GM23338 (cell line): ENCODE results near the gene KCNMA1. TPM values are rescaled to one million over a fixed set of nuclear protein-coding genes. Genes with fewer than 3 reads are reported as not detected.

Experiments used
- ATAC-seq: fragments of 200-7000 bp; cut with Tn5 transposase; 3 replicates; pipeline ENCODE4 v1.9.1; 2020
- DNase-seq: peaks from one replicate; pipeline ENCODE4 v3.0.0-alpha.2; 2015; ENCODE audit warnings: low spot score
- H2AFZ ChIP-seq: fragments of 200-600 bp; sonication (generic); 2 replicates; pipeline ENCODE4 v1.8.0; 2016; ENCODE audit warnings: antibody characterized with exemption, mild to moderate bottlenecking, moderate library complexity
- H3F3A ChIP-seq: fragments of 200-600 bp; sonication (generic); replicated peaks from 2 replicates; pipeline ENCODE4 v1.8.0; 2017; ENCODE audit warnings: antibody characterized with exemption, mixed run types, low read depth
- H3K27ac ChIP-seq: fragments of 200-600 bp; sonication (generic); 2 replicates; pipeline ENCODE4 v1.6.1; 2016; ENCODE audit warnings: low read depth
- H3K27me3 ChIP-seq: fragments of 200-600 bp; sonication (generic); 2 replicates; pipeline ENCODE4 v1.8.0; 2016; ENCODE audit warnings: mild to moderate bottlenecking, mixed run types, moderate library complexity; ENCODE audit not compliant: insufficient read depth
- H3K36me3 ChIP-seq: fragments of 200-600 bp; sonication (generic); 2 replicates; pipeline ENCODE4 v1.8.0; 2016; ENCODE audit warnings: mild to moderate bottlenecking; ENCODE audit not compliant: insufficient read depth
- H3K4me1 ChIP-seq: fragments of 200-600 bp; sonication (generic); 2 replicates; pipeline ENCODE4 v1.8.0; 2016; ENCODE audit warnings: mild to moderate bottlenecking, moderate library complexity; ENCODE audit not compliant: insufficient read depth
- H3K4me2 ChIP-seq: fragments of 200-600 bp; sonication (generic); 2 replicates; pipeline ENCODE4 v1.7.1; 2017; ENCODE audit warnings: mixed run types
- H3K4me3 ChIP-seq: fragments of 200-600 bp; sonication (generic); 2 replicates; pipeline ENCODE4 v1.6.1; 2016; ENCODE audit warnings: mixed run types
- H3K79me2 ChIP-seq: fragments of 200-600 bp; sonication (generic); replicated peaks from 2 replicates; pipeline ENCODE4 v1.8.0; 2017; ENCODE audit warnings: mild to moderate bottlenecking; ENCODE audit not compliant: insufficient read depth
- H3K9me2 ChIP-seq: fragments of 200-600 bp; sonication (generic); 2 replicates; pipeline ENCODE4 v1.8.0; 2017; ENCODE audit not compliant: insufficient read depth
- H4K20me1 ChIP-seq: fragments of 200-600 bp; sonication (generic); replicated peaks from 2 replicates; pipeline ENCODE4 v1.8.0; 2017; ENCODE audit warnings: mild to moderate bottlenecking; ENCODE audit not compliant: insufficient read depth
- H3K27ac Mint-ChIP-seq: 2 replicates; pipeline ENCODE4 v1.8.0; 2020; ENCODE audit warnings: inconsistent platforms, mild to moderate bottlenecking, moderate library complexity, mixed read lengths
- H3K27me3 Mint-ChIP-seq: 3 replicates; pipeline ENCODE4 v1.8.0; 2022; ENCODE audit warnings: low read depth, mild to moderate bottlenecking, moderate library complexity, mixed read lengths, inconsistent platforms; ENCODE audit not compliant: insufficient read depth, poor library complexity
- H3K36me3 Mint-ChIP-seq: 3 replicates; pipeline ENCODE4 v1.8.0; 2021; ENCODE audit warnings: low read depth, mild to moderate bottlenecking, inconsistent platforms, moderate library complexity, mixed read lengths
- H3K4me1 Mint-ChIP-seq: 3 replicates; pipeline ENCODE4 v1.8.0; 2020; ENCODE audit warnings: mild to moderate bottlenecking, inconsistent platforms, mixed read lengths
- H3K4me3 Mint-ChIP-seq: 3 replicates; pipeline ENCODE4 v1.8.0; 2021; ENCODE audit warnings: moderate library complexity, mild to moderate bottlenecking, inconsistent platforms, mixed read lengths
- H3K9me3 Mint-ChIP-seq: 3 replicates; pipeline ENCODE4 v1.8.0; 2020; ENCODE audit warnings: moderate library complexity, mild to moderate bottlenecking, inconsistent platforms, mixed read lengths
- CREB1 ChIP-seq: fragments of 250-450 bp; sonication (Bioruptor Pico); IDR thresholded peaks from 2 replicates; pipeline ENCODE4 v1.5.0; 2020; ENCODE audit warnings: low read depth, mild to moderate bottlenecking, moderate library complexity
- EZH2 ChIP-seq: fragments of 200-600 bp; sonication (generic); IDR thresholded peaks from one replicate; pipeline ENCODE4 v1.8.0; 2017; ENCODE audit warnings: antibody characterized with exemption, mild to moderate bottlenecking, low read depth; ENCODE audit not compliant: unreplicated experiment
- EZH2phosphoT487 ChIP-seq: fragments of 200-600 bp; sonication (generic); IDR thresholded peaks from one replicate; pipeline ENCODE4 v1.8.1; 2018; ENCODE audit warnings: antibody characterized with exemption; ENCODE audit not compliant: unreplicated experiment
- JUNB ChIP-seq: IDR thresholded peaks from one replicate; pipeline ENCODE4 v1.6.1; 2016; ENCODE audit warnings: antibody characterized with exemption; ENCODE audit not compliant: unreplicated experiment
- NANOG ChIP-seq: IDR thresholded peaks from 2 replicates; pipeline ENCODE4 v1.6.1; 2016; ENCODE audit warnings: antibody characterized with exemption, borderline replicate concordance
- POLR2AphosphoS5 ChIP-seq: IDR thresholded peaks from 2 replicates; pipeline ENCODE4 v1.6.1; 2016; ENCODE audit warnings: antibody characterized with exemption, low read depth
- STAT1 ChIP-seq: IDR thresholded peaks from one replicate; pipeline ENCODE4 v1.6.1; 2016; ENCODE audit warnings: antibody characterized with exemption; ENCODE audit not compliant: unreplicated experiment
- ZNF114 ChIP-seq: fragments of 250-450 bp; sonication (Bioruptor Pico); IDR thresholded peaks from 2 replicates; pipeline ENCODE4 v1.5.0; 2020; ENCODE audit warnings: mild to moderate bottlenecking, moderate library complexity
- ZNF331 ChIP-seq: fragments of 250-450 bp; sonication (Bioruptor Pico); IDR thresholded peaks from 2 replicates; pipeline ENCODE4 v1.5.0; 2020; ENCODE audit warnings: low read depth, mild to moderate bottlenecking, moderate library complexity
- polyA plus RNA-seq: library from polyadenylated mRNA; unstranded; fragments of >200 nt; fragmentation: Nextera tagmentation; extraction: Ambion mirVana; gene quantifications from 2 replicates; pipeline ENCODE4 v1.2.1, GENCODE V29; 2016
- total RNA-seq: library from RNA; depleted of rRNA; stranded (reverse); fragments of >200 nt; shearing (Covaris generic); gene quantifications from 2 replicates; pipeline ENCODE4 v1.2.3, GENCODE V29; 2014
- TF ChIP-seq, protein P1 (sequence below), 2 experiments: fragments of 200-600 bp in 1 of 2; sonication (generic) in 1 of 2; conservative IDR thresholded peaks; 2 replicates each; pipeline versions ENCODE4 v1.5.1 to v1.6.1; 2016 to 2017; ENCODE audit warnings: antibody characterized with exemption in 2 of 2, low read depth in 2 of 2, mild to moderate bottlenecking in 2 of 2, moderate library complexity in 1 of 2
- TF ChIP-seq, protein P2 (sequence below): fragments of 250-450 bp; sonication (Bioruptor Pico); IDR thresholded peaks from 2 replicates; pipeline ENCODE4 v1.5.0; 2020; ENCODE audit warnings: mild to moderate bottlenecking, moderate library complexity
- TF ChIP-seq, protein P3 (sequence below): IDR thresholded peaks from one replicate; pipeline ENCODE4 v1.6.1; 2018; ENCODE audit warnings: antibody characterized with exemption; ENCODE audit not compliant: unreplicated experiment
- TF ChIP-seq, protein P4 (sequence below): IDR thresholded peaks from 2 replicates; pipeline ENCODE4 v1.6.1; 2016; ENCODE audit warnings: antibody characterized with exemption

The KCNMA1 gene
- total and polyA plus RNA-seq, 2 experiments from 2014 or later: 8.2 to 9.0 TPM

DNA sequence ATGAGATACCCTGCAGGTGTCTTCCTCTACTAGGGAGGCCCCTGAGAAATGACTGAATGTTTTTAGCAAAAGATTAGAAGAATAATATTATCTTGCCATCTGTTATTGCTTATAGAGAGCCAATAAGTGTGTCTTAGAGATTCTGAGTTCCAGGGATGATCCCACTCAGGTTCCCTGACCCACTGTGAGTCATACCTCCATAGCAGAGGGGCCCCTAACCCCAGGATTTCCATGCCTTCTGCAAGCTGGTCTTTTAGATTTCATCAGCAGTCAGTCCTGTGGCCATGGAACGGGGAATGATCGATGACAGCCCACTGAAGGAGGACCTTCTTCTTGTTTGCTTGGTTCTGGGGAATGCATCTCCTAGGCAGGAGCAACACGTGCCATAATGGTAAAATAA is 333.4 kb downstream of the KCNMA1 start:
- Mint-ChIP-seq H3K27ac (no peak overlapping the region), H3K4me1 (no peaks in the 10 kb centered on the region), H3K9me3 (peaks cover 5% of the 10 kb centered on the region; the same call in 2 of the 3 replicates), H3K36me3 (peaks cover 6% of the 10 kb centered on the region; the same call in 1 of the 3 replicates), H3K27me3 (no peaks in the 10 kb centered on the region), H3K4me3 (no peak overlapping the region)
- Histone ChIP-seq H4K20me1 (no peaks in the 10 kb centered on the region), H3K4me3 (no peak overlapping the region), H3K4me1 (no peaks in the 10 kb centered on the region), H3K27ac (no peak overlapping the region), H3K4me2 (no peak overlapping the region), H3F3A (no peaks in the 10 kb centered on the region), H3K79me2 (no peaks in the 10 kb centered on the region), H2AFZ (no peak overlapping the region), H3K36me3 (no peaks in the 10 kb centered on the region), H3K9me2 (peaks cover 13% of the 10 kb centered on the region; the same call in 1 of the 2 replicates), H3K27me3 (no peaks in the 10 kb centered on the region)
- ATAC-seq (no peak), DNase-seq (no peak)
- TF ChIP-seq JUNB (no peak), EZH2 (no peak), CREB1 (CRISPR knock-in tag) (no peak), POLR2AphosphoS5 (no peak), ZNF114 (CRISPR knock-in tag) (no peak), NANOG (no peak), EZH2phosphoT487 (no peak), STAT1 (no peak), ZNF331 (CRISPR knock-in tag) (no peak)
- TF ChIP-seq, protein P1, sequence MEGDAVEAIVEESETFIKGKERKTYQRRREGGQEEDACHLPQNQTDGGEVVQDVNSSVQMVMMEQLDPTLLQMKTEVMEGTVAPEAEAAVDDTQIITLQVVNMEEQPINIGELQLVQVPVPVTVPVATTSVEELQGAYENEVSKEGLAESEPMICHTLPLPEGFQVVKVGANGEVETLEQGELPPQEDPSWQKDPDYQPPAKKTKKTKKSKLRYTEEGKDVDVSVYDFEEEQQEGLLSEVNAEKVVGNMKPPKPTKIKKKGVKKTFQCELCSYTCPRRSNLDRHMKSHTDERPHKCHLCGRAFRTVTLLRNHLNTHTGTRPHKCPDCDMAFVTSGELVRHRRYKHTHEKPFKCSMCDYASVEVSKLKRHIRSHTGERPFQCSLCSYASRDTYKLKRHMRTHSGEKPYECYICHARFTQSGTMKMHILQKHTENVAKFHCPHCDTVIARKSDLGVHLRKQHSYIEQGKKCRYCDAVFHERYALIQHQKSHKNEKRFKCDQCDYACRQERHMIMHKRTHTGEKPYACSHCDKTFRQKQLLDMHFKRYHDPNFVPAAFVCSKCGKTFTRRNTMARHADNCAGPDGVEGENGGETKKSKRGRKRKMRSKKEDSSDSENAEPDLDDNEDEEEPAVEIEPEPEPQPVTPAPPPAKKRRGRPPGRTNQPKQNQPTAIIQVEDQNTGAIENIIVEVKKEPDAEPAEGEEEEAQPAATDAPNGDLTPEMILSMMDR (conservative IDR thresholded peaks at IDR 0.05; ENCODE audit: low read depth in 2 of 2): no peak
- TF ChIP-seq, protein P2, sequence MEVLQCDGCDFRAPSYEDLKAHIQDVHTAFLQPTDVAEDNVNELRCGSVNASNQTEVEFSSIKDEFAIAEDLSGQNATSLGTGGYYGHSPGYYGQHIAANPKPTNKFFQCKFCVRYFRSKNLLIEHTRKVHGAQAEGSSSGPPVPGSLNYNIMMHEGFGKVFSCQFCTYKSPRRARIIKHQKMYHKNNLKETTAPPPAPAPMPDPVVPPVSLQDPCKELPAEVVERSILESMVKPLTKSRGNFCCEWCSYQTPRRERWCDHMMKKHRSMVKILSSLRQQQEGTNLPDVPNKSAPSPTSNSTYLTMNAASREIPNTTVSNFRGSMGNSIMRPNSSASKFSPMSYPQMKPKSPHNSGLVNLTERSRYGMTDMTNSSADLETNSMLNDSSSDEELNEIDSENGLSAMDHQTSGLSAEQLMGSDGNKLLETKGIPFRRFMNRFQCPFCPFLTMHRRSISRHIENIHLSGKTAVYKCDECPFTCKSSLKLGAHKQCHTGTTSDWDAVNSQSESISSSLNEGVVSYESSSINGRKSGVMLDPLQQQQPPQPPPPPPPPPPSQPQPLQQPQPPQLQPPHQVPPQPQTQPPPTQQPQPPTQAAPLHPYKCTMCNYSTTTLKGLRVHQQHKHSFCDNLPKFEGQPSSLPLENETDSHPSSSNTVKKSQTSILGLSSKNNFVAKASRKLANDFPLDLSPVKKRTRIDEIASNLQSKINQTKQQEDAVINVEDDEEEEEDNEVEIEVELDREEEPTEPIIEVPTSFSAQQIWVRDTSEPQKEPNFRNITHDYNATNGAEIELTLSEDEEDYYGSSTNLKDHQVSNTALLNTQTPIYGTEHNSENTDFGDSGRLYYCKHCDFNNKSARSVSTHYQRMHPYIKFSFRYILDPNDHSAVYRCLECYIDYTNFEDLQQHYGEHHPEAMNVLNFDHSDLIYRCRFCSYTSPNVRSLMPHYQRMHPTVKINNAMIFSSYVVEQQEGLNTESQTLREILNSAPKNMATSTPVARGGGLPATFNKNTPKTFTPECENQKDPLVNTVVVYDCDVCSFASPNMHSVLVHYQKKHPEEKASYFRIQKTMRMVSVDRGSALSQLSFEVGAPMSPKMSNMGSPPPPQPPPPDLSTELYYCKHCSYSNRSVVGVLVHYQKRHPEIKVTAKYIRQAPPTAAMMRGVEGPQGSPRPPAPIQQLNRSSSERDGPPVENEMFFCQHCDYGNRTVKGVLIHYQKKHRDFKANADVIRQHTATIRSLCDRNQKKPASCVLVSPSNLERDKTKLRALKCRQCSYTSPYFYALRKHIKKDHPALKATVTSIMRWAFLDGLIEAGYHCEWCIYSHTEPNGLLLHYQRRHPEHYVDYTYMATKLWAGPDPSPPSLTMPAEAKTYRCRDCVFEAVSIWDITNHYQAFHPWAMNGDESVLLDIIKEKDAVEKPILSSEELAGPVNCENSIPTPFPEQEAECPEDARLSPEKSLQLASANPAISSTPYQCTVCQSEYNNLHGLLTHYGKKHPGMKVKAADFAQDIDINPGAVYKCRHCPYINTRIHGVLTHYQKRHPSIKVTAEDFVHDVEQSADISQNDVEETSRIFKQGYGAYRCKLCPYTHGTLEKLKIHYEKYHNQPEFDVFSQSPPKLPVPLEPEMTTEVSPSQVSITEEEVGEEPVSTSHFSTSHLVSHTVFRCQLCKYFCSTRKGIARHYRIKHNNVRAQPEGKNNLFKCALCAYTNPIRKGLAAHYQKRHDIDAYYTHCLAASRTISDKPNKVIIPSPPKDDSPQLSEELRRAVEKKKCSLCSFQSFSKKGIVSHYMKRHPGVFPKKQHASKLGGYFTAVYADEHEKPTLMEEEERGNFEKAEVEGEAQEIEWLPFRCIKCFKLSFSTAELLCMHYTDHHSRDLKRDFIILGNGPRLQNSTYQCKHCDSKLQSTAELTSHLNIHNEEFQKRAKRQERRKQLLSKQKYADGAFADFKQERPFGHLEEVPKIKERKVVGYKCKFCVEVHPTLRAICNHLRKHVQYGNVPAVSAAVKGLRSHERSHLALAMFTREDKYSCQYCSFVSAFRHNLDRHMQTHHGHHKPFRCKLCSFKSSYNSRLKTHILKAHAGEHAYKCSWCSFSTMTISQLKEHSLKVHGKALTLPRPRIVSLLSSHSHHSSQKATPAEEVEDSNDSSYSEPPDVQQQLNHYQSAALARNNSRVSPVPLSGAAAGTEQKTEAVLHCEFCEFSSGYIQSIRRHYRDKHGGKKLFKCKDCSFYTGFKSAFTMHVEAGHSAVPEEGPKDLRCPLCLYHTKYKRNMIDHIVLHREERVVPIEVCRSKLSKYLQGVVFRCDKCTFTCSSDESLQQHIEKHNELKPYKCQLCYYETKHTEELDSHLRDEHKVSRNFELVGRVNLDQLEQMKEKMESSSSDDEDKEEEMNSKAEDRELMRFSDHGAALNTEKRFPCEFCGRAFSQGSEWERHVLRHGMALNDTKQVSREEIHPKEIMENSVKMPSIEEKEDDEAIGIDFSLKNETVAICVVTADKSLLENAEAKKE (CRISPR knock-in tag): no peak
- TF ChIP-seq, protein P3, sequence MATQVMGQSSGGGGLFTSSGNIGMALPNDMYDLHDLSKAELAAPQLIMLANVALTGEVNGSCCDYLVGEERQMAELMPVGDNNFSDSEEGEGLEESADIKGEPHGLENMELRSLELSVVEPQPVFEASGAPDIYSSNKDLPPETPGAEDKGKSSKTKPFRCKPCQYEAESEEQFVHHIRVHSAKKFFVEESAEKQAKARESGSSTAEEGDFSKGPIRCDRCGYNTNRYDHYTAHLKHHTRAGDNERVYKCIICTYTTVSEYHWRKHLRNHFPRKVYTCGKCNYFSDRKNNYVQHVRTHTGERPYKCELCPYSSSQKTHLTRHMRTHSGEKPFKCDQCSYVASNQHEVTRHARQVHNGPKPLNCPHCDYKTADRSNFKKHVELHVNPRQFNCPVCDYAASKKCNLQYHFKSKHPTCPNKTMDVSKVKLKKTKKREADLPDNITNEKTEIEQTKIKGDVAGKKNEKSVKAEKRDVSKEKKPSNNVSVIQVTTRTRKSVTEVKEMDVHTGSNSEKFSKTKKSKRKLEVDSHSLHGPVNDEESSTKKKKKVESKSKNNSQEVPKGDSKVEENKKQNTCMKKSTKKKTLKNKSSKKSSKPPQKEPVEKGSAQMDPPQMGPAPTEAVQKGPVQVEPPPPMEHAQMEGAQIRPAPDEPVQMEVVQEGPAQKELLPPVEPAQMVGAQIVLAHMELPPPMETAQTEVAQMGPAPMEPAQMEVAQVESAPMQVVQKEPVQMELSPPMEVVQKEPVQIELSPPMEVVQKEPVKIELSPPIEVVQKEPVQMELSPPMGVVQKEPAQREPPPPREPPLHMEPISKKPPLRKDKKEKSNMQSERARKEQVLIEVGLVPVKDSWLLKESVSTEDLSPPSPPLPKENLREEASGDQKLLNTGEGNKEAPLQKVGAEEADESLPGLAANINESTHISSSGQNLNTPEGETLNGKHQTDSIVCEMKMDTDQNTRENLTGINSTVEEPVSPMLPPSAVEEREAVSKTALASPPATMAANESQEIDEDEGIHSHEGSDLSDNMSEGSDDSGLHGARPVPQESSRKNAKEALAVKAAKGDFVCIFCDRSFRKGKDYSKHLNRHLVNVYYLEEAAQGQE: no peak
- TF ChIP-seq, protein P4, sequence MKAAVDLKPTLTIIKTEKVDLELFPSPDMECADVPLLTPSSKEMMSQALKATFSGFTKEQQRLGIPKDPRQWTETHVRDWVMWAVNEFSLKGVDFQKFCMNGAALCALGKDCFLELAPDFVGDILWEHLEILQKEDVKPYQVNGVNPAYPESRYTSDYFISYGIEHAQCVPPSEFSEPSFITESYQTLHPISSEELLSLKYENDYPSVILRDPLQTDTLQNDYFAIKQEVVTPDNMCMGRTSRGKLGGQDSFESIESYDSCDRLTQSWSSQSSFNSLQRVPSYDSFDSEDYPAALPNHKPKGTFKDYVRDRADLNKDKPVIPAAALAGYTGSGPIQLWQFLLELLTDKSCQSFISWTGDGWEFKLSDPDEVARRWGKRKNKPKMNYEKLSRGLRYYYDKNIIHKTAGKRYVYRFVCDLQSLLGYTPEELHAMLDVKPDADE: no peak
